ENCODE measurements around the gene GSTM4. TPM values are rescaled to one million over a fixed set of nuclear protein-coding genes. Genes with fewer than 3 reads are reported as not detected.

Gene GSTM4
- total and polyA plus RNA-seq, 9 of the 15 experiments (the other 6 are each of a cell fraction or from before 2014, with no cell fraction given), result 18.8 to 53.4 (median 38.8) TPM

DNA sequence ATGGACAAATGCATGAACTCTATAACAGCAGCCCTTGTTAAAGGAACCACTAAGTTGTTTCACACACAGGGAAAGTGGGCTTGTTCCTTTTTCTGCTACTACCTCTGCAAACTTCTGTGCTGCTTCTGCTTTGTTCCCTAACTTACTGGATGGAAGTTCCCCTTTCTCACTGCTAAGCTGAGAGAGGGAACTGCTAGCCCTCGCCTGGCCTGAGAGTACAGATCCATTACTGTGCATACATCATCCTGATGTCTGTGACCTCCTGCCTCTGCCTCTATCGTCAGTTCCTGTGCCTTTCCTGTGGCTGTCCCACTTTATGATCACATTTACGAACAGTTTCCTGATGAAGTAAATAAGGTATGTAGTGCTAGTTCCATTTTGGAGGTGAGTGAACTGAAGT, 40.0 kb upstream of the GSTM4 start (continued):
- TF ChIP-seq, protein P1, sequence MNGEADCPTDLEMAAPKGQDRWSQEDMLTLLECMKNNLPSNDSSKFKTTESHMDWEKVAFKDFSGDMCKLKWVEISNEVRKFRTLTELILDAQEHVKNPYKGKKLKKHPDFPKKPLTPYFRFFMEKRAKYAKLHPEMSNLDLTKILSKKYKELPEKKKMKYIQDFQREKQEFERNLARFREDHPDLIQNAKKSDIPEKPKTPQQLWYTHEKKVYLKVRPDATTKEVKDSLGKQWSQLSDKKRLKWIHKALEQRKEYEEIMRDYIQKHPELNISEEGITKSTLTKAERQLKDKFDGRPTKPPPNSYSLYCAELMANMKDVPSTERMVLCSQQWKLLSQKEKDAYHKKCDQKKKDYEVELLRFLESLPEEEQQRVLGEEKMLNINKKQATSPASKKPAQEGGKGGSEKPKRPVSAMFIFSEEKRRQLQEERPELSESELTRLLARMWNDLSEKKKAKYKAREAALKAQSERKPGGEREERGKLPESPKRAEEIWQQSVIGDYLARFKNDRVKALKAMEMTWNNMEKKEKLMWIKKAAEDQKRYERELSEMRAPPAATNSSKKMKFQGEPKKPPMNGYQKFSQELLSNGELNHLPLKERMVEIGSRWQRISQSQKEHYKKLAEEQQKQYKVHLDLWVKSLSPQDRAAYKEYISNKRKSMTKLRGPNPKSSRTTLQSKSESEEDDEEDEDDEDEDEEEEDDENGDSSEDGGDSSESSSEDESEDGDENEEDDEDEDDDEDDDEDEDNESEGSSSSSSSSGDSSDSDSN (IDR thresholded peaks at IDR 0.05; ENCODE audit: borderline replicate concordance in 1 of 2, low read depth in 2 of 2, low read length in 2 of 2), result no peak
- TF ChIP-seq GABPA (tag; conservative IDR thresholded peaks at IDR 0.05; ENCODE audit: low read depth) (0 out of 2 replicates have a peak, but pooled peaks have one; percentile 25), CREB1 (IDR thresholded peaks at IDR 0.05) (peak; percentile 31; the same call in 1 of the 2 replicates), CREB1 (CRISPR knock-in tag; IDR thresholded peaks at IDR 0.05) (no peak), SPI1 (IDR thresholded peaks at IDR 0.05; ENCODE audit: borderline replicate concordance, low read depth, low read length) (peak; percentile 78; the same call in 1 of the 2 replicates), PBX2 (CRISPR knock-in tag; IDR thresholded peaks at IDR 0.05; ENCODE audit: low read depth) (no peak), PBX2 (tag; conservative IDR thresholded peaks at IDR 0.05; ENCODE audit: low read depth) (peak; percentile 64), ZSCAN32 (CRISPR knock-in tag; IDR thresholded peaks at IDR 0.05) (no peak), TOE1 (IDR thresholded peaks at IDR 0.05; ENCODE audit: borderline replicate concordance) (no peak), TOE1 (CRISPR knock-in tag; IDR thresholded peaks at IDR 0.05; ENCODE audit: borderline replicate concordance, low read depth) (0 out of 2 replicates have a peak, but pooled peaks have one; percentile 36), CREM (IDR thresholded peaks at IDR 0.05; ENCODE audit: low read depth) (peak; percentile 70), ERF (CRISPR knock-in tag; IDR thresholded peaks at IDR 0.05) (peak; percentile 7; the same call in 1 of the 2 replicates), GABPB1 (CRISPR knock-in tag; IDR thresholded peaks at IDR 0.05) (peak; percentile 19; the same call in 1 of the 2 replicates)

All from K562 (cell line).